ENCODE results near the gene GEMIN4. TPM values are rescaled to one million over a fixed set of nuclear protein-coding genes. Genes with fewer than 3 reads are reported as not detected.
A peak's percentile ranks its signal among the peaks of the same experiment; 100 is the strongest.

GEMIN4 gene
- total and polyA plus RNA-seq, 7 donors, result 7.2 to 21.9 (median 12.6) TPM

DNA sequence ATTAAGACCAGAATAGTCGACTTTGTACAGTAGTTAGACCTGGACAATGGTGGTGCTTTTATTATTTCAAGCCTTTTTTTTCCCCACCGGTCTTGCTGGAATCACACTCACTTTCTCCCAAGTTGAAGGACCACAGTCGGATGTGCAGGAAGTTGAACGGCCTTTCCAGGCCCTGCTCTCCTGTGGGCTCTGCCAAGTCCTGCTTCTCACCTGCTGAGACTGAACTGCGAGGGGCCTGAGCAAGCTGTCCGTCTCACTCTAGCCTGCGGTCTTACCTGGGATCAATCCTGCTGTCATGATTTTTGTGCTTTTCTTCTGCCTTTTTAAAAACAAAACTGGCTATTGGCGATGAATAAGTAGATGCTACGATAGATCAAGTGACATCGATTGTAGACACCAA lies 18.3 kb downstream of the GEMIN4 start:
- Histone ChIP-seq H3K4me1 (no peaks in the 10 kb centered on the region), H3K27ac (no peak overlapping the region), H3K9me3 (no peaks in the 10 kb centered on the region), H3K27me3 (ENCODE audit: insufficient read depth in 3 of 3, low read length in 2 of 3) (peaks cover 0 to 1% (median 0%) of the 10 kb centered on the region in 3 donors), H3K4me3 (peak overlapping the region; percentile 87), H3K36me3 (ENCODE audit: insufficient read depth in 1 of 2, low read depth in 1 of 2) (no peaks in the 10 kb centered on the region)
- DNase-seq, result no peak
- TF ChIP-seq, protein P1, sequence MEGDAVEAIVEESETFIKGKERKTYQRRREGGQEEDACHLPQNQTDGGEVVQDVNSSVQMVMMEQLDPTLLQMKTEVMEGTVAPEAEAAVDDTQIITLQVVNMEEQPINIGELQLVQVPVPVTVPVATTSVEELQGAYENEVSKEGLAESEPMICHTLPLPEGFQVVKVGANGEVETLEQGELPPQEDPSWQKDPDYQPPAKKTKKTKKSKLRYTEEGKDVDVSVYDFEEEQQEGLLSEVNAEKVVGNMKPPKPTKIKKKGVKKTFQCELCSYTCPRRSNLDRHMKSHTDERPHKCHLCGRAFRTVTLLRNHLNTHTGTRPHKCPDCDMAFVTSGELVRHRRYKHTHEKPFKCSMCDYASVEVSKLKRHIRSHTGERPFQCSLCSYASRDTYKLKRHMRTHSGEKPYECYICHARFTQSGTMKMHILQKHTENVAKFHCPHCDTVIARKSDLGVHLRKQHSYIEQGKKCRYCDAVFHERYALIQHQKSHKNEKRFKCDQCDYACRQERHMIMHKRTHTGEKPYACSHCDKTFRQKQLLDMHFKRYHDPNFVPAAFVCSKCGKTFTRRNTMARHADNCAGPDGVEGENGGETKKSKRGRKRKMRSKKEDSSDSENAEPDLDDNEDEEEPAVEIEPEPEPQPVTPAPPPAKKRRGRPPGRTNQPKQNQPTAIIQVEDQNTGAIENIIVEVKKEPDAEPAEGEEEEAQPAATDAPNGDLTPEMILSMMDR (IDR thresholded peaks at IDR 0.05), result no peak
- WGBS, 3 donors, result 75 to 80% (median 76%) methylated on average over 10 of the region's 10 CpGs
- ATAC-seq, result no peak
- intact Hi-C loops (cut with DNase I), result no loop called here

DNA sequence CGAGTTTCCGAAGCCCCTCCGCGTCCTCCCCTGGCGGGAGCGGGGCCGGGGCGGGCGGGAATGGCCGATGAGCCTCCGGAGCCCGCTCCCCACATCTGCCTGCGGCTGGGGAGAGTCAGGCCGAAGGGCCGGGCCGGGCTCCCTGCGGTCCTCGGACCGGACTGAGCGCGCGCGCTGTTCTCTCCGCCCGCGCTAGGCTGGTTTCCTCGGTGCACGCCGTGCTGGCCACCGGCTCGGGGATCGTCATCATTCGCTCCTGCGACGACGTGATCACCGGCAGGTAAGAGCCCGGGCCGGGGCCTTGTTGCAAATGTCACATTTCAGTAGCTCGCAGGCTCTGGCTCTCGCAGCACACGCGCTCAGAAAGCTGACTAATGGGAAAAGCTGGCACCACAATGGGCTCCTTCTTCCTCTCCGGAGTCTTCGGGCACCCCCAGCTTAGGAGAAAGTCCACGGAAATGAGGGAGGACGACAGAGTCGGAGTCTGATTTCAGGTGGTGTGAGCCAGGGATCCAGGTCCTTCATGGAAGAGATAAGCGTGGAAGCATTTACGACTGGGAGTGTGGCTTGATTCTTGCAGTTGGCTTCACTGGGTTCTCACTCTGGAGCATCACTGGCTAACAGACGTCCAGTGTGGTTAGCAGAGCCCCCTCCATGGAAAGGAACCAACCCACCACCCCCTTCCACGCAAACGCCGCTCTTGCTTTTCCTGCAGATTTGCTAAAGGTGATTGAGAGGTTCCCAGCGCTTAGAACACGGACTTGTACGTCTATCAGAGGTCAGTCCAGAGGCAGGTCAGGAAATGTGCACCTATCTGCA lies 19.0 kb downstream of the GEMIN4 start:
- intact Hi-C loops (cut with DNase I), result no loop called here
- peaks cover 0 to 1% (median 0%) of the 10 kb centered on the region in 3 donors for H3K27me3 ChIP-seq (ENCODE audit: insufficient read depth in 3 of 3, low read length in 2 of 3)
- no peaks in the 10 kb centered on the region for H3K4me1 ChIP-seq
- ATAC-seq (peak; percentile 54 to 62 (median 56)), DNase-seq (peak; percentile 42 to 58)
- no peaks in the 10 kb centered on the region for H3K36me3 ChIP-seq (ENCODE audit: insufficient read depth in 1 of 2, low read depth in 1 of 2)
- H3K27ac ChIP-seq, result peak overlapping the region; percentile 15
- peak overlapping the region; percentile 87 for H3K4me3 ChIP-seq
- H3K9me3 ChIP-seq, result no peaks in the 10 kb centered on the region
- TF ChIP-seq, protein P1 (IDR thresholded peaks at IDR 0.05), result no peak
- WGBS, 3 donors, result 8 to 11% (median 10%) methylated on average over 48 to 57 of the region's 57 CpGs

DNA sequence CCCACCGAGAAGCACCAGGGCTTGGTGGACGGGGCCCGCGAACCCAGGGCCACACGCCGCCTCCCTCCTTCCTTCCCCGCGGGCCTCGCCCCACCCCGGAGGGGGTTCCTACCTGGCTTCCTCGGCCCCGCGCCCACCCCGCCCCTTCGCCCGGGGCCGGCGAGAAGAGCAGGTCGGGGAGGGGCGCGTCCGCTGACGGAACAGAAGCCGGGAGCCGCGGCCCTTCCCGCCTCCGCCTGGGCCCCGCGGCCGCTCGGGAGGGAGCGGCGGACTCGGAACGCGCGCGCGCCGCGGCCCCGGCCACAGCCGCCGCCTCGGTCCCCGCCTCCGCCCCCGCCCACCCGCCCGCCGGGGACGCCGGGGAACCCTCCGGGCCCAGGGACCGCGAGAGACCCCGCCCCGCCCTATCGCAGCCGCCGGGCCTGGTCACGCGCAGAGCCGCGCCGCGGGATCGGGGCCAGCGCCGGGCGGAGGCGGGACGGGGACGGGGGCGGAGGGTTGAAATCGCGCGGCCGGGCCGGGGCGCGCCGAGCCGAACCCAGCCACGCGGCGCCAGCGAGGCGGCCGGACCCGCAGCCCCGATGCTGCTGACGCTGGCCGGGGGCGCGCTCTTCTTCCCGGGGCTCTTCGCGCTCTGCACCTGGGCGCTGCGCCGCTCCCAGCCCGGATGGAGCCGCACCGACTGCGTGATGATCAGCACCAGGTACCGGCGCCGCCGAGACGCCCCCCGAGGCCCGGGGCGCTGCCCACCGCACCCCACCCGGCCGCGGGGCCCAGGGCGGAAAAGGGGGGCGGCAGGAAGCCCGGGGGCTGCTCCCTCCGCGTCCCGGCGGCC lies 19.8 kb downstream of the GEMIN4 start, which contains the start of gene TLCD3A:
TLCD3A (plus strand) TSS at position 530 of the 835 bp plus-strand sequence; CDS start at position 582, 52 bp downstream.
- Histone ChIP-seq H3K27ac (peak within 1 kb of the TSS; percentile 26), H3K4me1 (no peaks in the 10 kb centered on the region), H3K9me3 (no peaks in the 10 kb centered on the region), H3K4me3 (peak within 1 kb of the TSS; percentile 87), H3K36me3 (ENCODE audit: insufficient read depth in 1 of 2, low read depth in 1 of 2) (no peaks in the 10 kb centered on the region), H3K27me3 (ENCODE audit: insufficient read depth in 3 of 3, low read length in 2 of 3) (peaks cover 0 to 1% (median 0%) of the 10 kb centered on the region in 3 donors)
- WGBS, 3 donors, result 1% methylated on average over 19 to 123 of the region's 126 CpGs
- ATAC-seq (peak; percentile 76 to 91 (median 84)), DNase-seq (peak; percentile 80 to 84)
- TF ChIP-seq, protein P1 (IDR thresholded peaks at IDR 0.05), result no peak
- intact Hi-C loops (cut with DNase I), result no loop called here

DNA sequence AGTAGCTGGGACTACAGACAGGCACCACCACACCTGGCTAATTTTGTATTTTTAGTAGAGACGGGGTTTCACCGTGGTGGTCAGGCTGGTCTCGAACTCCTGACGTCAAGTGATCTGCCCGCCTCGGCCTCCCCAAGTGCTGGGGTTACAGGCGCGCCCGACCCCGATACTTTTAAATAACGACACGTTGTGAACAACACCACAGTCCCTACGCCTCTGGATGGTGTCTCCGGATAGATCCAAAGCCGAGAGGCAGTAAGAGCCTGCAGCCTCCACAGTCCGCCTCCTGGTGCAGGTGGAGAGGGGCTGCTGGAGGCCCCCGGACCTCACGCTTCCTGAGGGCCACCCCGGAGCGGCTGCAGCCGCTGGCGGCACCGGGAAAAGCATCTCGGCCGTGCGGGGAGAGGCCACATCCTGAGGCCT lies 20.4 kb downstream of the GEMIN4 start:
- TF ChIP-seq, protein P1 (IDR thresholded peaks at IDR 0.05), result no peak
- Histone ChIP-seq H3K4me3 (peak overlapping the region; percentile 87), H3K27me3 (ENCODE audit: insufficient read depth in 3 of 3, low read length in 2 of 3) (peaks cover 0 to 1% (median 0%) of the 10 kb centered on the region in 3 donors), H3K27ac (peak overlapping the region; percentile 26), H3K9me3 (no peaks in the 10 kb centered on the region), H3K4me1 (no peaks in the 10 kb centered on the region), H3K36me3 (ENCODE audit: insufficient read depth in 1 of 2, low read depth in 1 of 2) (no peaks in the 10 kb centered on the region)
- DNase-seq (no peak), ATAC-seq (peak; percentile 11 to 32 (median 19))
- intact Hi-C loops (cut with DNase I), result no loop called here
- WGBS, 3 donors, result 9 to 14% (median 10%) methylated on average over 20 to 26 of the region's 26 CpGs

Measured in psoas muscle (tissue), 8 donors.